ENCODE data around the gene SPCS1.

SPCS1 gene

DNA sequence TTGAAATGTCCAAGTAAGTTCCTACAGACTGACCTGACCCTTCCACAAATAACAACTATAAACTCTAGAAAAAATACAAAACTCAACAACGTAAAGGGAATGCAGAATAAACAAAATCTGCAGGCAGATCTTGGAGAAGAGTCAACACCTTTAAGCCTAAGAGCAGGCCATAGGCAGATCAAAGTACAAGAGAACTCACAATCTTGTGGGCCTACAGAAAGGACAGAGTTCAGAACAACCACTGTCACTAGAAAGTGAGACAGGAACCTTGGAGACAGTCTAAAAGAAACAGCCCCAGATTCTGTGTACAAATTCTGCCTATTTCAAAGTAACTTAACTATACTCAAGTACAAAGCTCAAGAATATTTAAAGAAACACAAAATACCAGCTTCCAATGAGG, 33.8 kb downstream of the SPCS1 start:
- Histone ChIP-seq H3K4me3 (ENCODE audit: low read length) (no peak overlapping the region), H3K9me3 (ENCODE audit: control insufficient read depth, low read length) (no peaks in the 10 kb centered on the region), H3K27me3 (replicated peaks; ENCODE audit: control insufficient read depth, insufficient read depth, low read length) (no peaks in the 10 kb centered on the region), H3K36me3 (ENCODE audit: control insufficient read depth, insufficient read depth, low read length, severe bottlenecking) (peaks cover 56% of the 10 kb centered on the region), H3K4me1 (ENCODE audit: control insufficient read depth, insufficient read depth, low read length) (no peaks in the 10 kb centered on the region), H3K9ac (ENCODE audit: low read length) (no peak overlapping the region)
- no peak for DNase-seq (ENCODE audit: low read depth)

DNA sequence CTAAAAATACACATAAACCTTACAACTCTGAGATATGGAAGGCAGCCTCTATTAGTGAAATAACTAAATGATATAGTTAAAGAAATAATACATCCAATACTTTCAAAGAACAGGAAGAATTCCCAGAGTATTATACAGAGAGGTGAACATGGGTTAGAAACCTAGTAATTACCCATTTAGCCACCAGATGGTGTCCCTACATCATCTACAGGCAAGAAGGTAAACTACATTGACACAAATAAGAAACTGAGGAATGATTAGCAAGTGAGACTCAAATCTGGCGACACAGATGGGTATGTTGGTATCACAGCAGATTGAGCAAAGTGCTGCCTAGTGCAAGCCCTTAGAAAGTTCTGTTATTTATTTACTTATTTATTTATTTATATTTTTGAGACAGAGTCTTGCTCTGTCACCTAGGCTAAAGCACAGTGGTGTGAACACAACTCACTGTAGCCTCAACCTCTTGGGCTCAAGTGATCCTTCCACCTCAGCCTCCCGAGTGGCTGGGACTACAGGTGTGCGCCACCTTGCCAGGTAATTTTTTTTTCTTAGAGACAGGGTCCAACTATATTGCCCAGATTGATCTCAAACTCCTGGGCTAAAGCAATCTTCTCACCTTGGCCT, 36.6 kb downstream of the SPCS1 start:
- Histone ChIP-seq H3K27me3 (replicated peaks; ENCODE audit: control insufficient read depth, insufficient read depth, low read length) (no peaks in the 10 kb centered on the region), H3K9ac (ENCODE audit: low read length) (no peak overlapping the region), H3K4me1 (ENCODE audit: control insufficient read depth, insufficient read depth, low read length) (no peaks in the 10 kb centered on the region), H3K36me3 (ENCODE audit: control insufficient read depth, insufficient read depth, low read length, severe bottlenecking) (peaks cover 57% of the 10 kb centered on the region), H3K9me3 (ENCODE audit: control insufficient read depth, low read length) (no peaks in the 10 kb centered on the region), H3K4me3 (ENCODE audit: low read length) (no peak overlapping the region)
- peak; percentile 58 for DNase-seq (ENCODE audit: low read depth)

GRCh38 chr3:52743152-52743551, 37.2 kb downstream of the SPCS1 start:
- Histone ChIP-seq H3K27me3 (replicated peaks; ENCODE audit: control insufficient read depth, insufficient read depth, low read length) (no peaks in the 10 kb centered on the region), H3K4me3 (ENCODE audit: low read length) (no peak overlapping the region), H3K36me3 (ENCODE audit: control insufficient read depth, insufficient read depth, low read length, severe bottlenecking) (peaks cover 57% of the 10 kb centered on the region), H3K9ac (ENCODE audit: low read length) (no peak overlapping the region), H3K9me3 (ENCODE audit: control insufficient read depth, low read length) (no peaks in the 10 kb centered on the region), H3K4me1 (ENCODE audit: control insufficient read depth, insufficient read depth, low read length) (no peaks in the 10 kb centered on the region)
- no peak for DNase-seq (ENCODE audit: low read depth)

DNA sequence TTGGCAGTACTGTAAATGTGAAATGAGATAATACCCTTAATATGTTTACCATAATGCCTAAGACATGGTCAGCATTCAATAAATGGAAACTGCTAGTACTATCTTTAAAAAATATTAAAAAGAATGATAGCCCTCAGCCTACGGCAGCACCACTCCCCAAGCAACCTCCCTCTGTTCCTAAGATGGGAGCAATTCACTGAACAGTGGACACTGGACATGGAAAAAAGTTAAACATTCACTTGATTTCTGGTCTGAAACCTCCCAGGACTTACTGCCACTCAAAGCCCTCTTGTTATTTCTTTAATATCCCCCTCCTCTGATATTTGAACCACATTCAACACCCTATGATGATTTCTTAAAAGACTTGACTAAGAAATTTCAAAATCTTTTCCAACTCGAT, 37.8 kb downstream of the SPCS1 start:
- Histone ChIP-seq H3K4me1 (ENCODE audit: control insufficient read depth, insufficient read depth, low read length) (no peaks in the 10 kb centered on the region), H3K27me3 (replicated peaks; ENCODE audit: control insufficient read depth, insufficient read depth, low read length) (no peaks in the 10 kb centered on the region), H3K36me3 (ENCODE audit: control insufficient read depth, insufficient read depth, low read length, severe bottlenecking) (peaks cover 62% of the 10 kb centered on the region), H3K9ac (ENCODE audit: low read length) (no peak overlapping the region), H3K9me3 (ENCODE audit: control insufficient read depth, low read length) (no peaks in the 10 kb centered on the region), H3K4me3 (ENCODE audit: low read length) (no peak overlapping the region)
- no peak for DNase-seq (ENCODE audit: low read depth)

DNA sequence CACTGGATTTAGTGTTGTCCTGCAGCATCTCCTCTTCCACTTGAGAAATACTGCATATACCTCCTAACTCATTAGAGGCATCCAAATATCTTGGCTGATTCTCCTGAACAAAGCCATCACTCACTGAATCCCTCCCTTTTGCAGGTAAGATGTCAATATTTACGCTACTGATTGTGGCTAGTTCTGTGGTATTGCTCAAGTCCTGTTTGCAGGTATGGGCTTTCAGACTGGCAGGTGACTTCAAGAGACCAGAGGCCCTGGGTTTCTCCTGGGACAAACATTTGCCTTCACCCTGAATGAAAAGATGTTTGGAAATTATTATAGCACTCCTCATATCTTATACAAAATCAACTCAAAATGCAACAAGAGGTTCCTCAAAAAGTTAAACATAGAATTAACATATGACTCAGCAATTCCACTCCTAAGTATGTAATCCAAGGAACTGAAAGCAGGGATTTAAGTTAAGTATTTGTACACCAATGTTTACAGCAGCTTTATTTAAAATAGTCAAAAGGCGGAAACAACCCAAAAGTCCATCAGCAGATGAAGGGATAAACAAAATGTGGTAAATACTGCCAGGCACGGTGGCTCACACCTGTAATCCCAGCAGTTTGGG, 46.2 kb downstream of the SPCS1 start:
- Histone ChIP-seq H3K27me3 (replicated peaks; ENCODE audit: control insufficient read depth, insufficient read depth, low read length) (no peaks in the 10 kb centered on the region), H3K9me3 (ENCODE audit: control insufficient read depth, low read length) (no peaks in the 10 kb centered on the region), H3K36me3 (ENCODE audit: control insufficient read depth, insufficient read depth, low read length, severe bottlenecking) (peaks cover 55% of the 10 kb centered on the region), H3K4me1 (ENCODE audit: control insufficient read depth, insufficient read depth, low read length) (no peaks in the 10 kb centered on the region), H3K4me3 (ENCODE audit: low read length) (no peak overlapping the region), H3K9ac (ENCODE audit: low read length) (no peak overlapping the region)
- DNase-seq (ENCODE audit: low read depth): peak; percentile 67

DNA sequence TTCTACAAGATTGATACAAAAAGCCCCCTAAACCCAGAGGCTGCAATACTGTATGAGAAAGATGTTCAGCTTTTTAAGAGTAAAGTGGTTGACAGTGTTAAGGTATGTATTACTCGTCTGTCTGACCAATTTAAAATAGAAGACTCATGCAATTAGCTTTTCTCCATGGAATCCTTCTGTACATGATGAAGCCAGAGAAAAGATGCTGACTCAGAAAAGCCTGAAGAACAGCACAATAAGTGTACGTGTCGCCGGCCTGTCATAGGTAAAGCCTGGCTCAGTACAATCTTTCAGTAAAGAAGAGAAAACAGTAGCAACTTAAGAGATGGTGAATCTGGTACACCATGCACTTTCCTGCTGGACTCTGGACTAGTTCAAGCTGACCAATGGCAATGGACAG, 48.5 kb downstream of the SPCS1 start:
- no peak overlapping the region for H3K4me3 ChIP-seq (ENCODE audit: low read length)
- H3K4me1 ChIP-seq (ENCODE audit: control insufficient read depth, insufficient read depth, low read length): no peaks in the 10 kb centered on the region
- no peaks in the 10 kb centered on the region for H3K9me3 ChIP-seq (ENCODE audit: control insufficient read depth, low read length)
- no peaks in the 10 kb centered on the region for H3K27me3 ChIP-seq (replicated peaks; ENCODE audit: control insufficient read depth, insufficient read depth, low read length)
- H3K9ac ChIP-seq (ENCODE audit: low read length): no peak overlapping the region
- H3K36me3 ChIP-seq (ENCODE audit: control insufficient read depth, insufficient read depth, low read length, severe bottlenecking): peaks cover 48% of the 10 kb centered on the region
- no peak for DNase-seq (ENCODE audit: low read depth)

DNA sequence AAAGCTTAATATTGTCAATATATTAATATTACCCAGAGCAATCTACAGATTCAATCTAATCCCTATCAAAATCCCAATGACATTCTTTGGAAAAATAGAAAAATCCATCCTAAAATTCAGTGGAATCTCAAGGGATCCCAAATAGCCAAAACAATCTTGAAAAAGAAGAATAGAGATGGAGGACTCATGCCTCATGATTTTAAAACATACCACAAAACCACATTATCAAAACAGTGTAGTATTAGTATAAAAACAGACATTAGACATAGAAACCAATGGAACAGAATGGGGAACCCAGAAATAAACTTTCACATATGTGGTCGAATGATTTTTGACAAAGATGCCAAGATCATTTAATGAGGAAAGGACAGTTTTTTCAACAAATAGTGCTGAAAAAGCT, 50.2 kb downstream of the SPCS1 start:
- H3K9me3 ChIP-seq (ENCODE audit: control insufficient read depth, low read length): no peaks in the 10 kb centered on the region

More for the DNA sequence above, 50.2 kb downstream of the SPCS1 start:
- Histone ChIP-seq H3K4me3 (ENCODE audit: low read length) (no peak overlapping the region), H3K36me3 (ENCODE audit: control insufficient read depth, insufficient read depth, low read length, severe bottlenecking) (peaks cover 40% of the 10 kb centered on the region), H3K27me3 (replicated peaks; ENCODE audit: control insufficient read depth, insufficient read depth, low read length) (no peaks in the 10 kb centered on the region), H3K9ac (ENCODE audit: low read length) (no peak overlapping the region), H3K4me1 (ENCODE audit: control insufficient read depth, insufficient read depth, low read length) (no peaks in the 10 kb centered on the region)
- DNase-seq (ENCODE audit: low read depth): no peak

All from adipocyte (in vitro differentiated cells).